GM18520 (cell line): ENCODE measurements around the gene DRD2.

Experiments used
- ATAC-seq: cut with Tn5 transposase; IDR thresholded peaks from one replicate; pipeline ENCODE4 v1.9.1; 2021; ENCODE audit not compliant: unreplicated experiment

DRD2 gene

GRCh38 chr11:113447621-113448315, 27.4 kb downstream of the DRD2 start:
- ATAC-seq = no peak

GRCh38 chr11:113446938-113447337, 28.3 kb downstream of the DRD2 start:
- no peak for ATAC-seq

GRCh38 chr11:113446112-113446511, 29.1 kb downstream of the DRD2 start:
- no peak for ATAC-seq

GRCh38 chr11:113444502-113445123, 30.6 kb downstream of the DRD2 start:
- no peak for ATAC-seq

- ATAC-seq = no peak
Measured at GRCh38 chr11:113440816-113441215, 34.4 kb downstream of the DRD2 start.

- ATAC-seq = no peak
Measured at GRCh38 chr11:113436672-113437252, 38.4 kb downstream of the DRD2 start.

- ATAC-seq = no peak
Measured at GRCh38 chr11:113435190-113435968, 39.8 kb downstream of the DRD2 start.

GRCh38 chr11:113431746-113432145, 43.5 kb downstream of the DRD2 start:
- ATAC-seq = no peak

GRCh38 chr11:113426686-113427085, 48.5 kb downstream of the DRD2 start:
- no peak for ATAC-seq

- ATAC-seq = no peak
Measured at GRCh38 chr11:113420808-113421207, 54.4 kb downstream of the DRD2 start.

- ATAC-seq = no peak
Measured at GRCh38 chr11:113419454-113420003, 55.7 kb downstream of the DRD2 start.

GRCh38 chr11:113417428-113417827, 57.8 kb downstream of the DRD2 start:
- ATAC-seq = peak; percentile 60

- no peak for ATAC-seq
Measured at GRCh38 chr11:113415343-113415742, 59.9 kb downstream of the DRD2 start.

GRCh38 chr11:113412675-113413074, 62.5 kb downstream of the DRD2 start:
- ATAC-seq = no peak

- ATAC-seq = no peak
Measured at GRCh38 chr11:113411536-113411935, 63.7 kb downstream of the DRD2 start.

- no peak for ATAC-seq
Measured at GRCh38 chr11:113410414-113411135, 64.6 kb downstream of the DRD2 start.

GRCh38 chr11:113409526-113409925, 65.7 kb downstream of the DRD2 start:
- ATAC-seq = no peak

GRCh38 chr11:113408887-113409286, 66.3 kb downstream of the DRD2 start:
- ATAC-seq = no peak

GRCh38 chr11:113408206-113408605, 67.0 kb downstream of the DRD2 start:
- no peak for ATAC-seq

- no peak for ATAC-seq
Measured at GRCh38 chr11:113407163-113407562, 68.0 kb downstream of the DRD2 start.
